C4-2B (cell line): Measurements from ENCODE around the gene FOXJ1.
A peak's percentile ranks its signal among the peaks of the same experiment; 100 is the strongest.

Source experiments
- H3K27ac ChIP-seq: fragments of 450-650 bp; 2 replicates; pipeline ENCODE4 v1.5.1; 2017
- ZFX ChIP-seq: fragments of 450-650 bp; IDR thresholded peaks from 2 replicates; pipeline ENCODE4 v1.6.1; 2017
- TF ChIP-seq, protein P1 (sequence below): fragments of 450-650 bp; conservative IDR thresholded peaks from 2 replicates; pipeline ENCODE4 v1.5.1; 2017; ENCODE audit warnings: mild to moderate bottlenecking

FOXJ1 gene

DNA sequence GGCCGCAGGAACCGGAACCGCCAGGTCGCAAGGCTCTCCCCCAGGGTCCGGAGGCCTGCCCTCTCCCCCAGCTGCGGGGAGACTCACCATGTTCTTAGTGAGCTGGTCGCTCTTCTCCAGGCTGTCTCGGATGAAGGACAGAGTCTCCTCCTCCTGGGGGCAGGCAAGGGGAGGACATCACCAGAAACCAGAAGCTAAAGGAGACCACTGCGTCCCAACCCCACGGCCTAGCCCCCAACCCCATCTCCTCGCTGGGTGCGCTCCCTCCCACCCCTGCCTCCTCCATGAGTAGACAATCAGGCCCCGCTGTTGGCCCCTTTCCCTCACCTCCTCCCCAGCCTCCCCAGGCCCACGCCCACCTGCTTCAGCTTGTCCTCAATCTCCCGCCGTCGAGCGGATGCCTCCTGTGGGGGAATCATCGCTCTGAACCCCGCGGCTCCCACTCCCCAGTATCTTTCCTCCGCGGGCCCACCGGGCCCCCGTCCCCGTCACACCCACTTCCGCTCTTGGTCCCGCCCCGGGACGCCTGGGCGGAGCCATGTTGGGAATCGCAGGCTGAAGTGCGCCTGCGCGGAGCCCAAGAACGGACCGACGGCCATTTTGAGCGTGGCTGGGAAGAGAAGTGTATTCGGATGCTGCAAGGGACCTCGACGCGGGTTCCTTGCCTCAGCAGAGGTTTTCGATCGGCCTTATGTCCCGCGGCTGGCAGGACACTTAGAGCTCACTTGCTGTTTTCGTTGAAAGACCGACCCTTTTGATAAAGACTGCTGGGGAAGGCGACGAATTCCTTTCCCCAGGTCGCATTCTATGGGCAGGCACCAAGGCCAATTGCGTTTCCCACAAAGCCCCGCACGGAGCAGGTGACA lies 37.5 kb downstream of the FOXJ1 start, which contains the start of gene EXOC7:
EXOC7 (minus strand) TSS at position 514 of the 866 bp plus-strand sequence; CDS start at position 419, 95 bp downstream.
- TF ChIP-seq, protein P1, sequence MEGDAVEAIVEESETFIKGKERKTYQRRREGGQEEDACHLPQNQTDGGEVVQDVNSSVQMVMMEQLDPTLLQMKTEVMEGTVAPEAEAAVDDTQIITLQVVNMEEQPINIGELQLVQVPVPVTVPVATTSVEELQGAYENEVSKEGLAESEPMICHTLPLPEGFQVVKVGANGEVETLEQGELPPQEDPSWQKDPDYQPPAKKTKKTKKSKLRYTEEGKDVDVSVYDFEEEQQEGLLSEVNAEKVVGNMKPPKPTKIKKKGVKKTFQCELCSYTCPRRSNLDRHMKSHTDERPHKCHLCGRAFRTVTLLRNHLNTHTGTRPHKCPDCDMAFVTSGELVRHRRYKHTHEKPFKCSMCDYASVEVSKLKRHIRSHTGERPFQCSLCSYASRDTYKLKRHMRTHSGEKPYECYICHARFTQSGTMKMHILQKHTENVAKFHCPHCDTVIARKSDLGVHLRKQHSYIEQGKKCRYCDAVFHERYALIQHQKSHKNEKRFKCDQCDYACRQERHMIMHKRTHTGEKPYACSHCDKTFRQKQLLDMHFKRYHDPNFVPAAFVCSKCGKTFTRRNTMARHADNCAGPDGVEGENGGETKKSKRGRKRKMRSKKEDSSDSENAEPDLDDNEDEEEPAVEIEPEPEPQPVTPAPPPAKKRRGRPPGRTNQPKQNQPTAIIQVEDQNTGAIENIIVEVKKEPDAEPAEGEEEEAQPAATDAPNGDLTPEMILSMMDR: no peak
- peak; percentile 64; the same call in 1 of the 2 replicates for TF ChIP-seq ZFX
- H3K27ac ChIP-seq: peak within 1 kb of the TSS; percentile 84

DNA sequence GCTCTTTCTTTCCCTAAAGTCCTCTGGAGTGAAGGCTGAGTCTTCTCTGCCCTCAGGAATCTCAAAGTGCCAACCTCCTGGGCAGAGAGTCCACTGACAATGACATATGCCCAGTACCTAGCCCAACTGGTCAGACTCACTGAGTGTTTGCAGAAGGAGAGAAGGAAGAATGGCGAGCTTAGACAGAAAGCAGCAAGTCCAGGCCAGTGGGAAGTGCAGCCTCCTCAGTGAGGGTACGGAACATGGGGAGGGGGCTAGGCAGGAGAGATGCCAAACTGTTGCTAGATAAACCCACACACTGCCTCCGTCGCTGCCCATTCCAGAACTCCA lies 38.1 kb downstream of the FOXJ1 start:
- peak overlapping the region; percentile 84 for H3K27ac ChIP-seq
- no peak for TF ChIP-seq ZFX
- TF ChIP-seq, protein P1: no peak

DNA sequence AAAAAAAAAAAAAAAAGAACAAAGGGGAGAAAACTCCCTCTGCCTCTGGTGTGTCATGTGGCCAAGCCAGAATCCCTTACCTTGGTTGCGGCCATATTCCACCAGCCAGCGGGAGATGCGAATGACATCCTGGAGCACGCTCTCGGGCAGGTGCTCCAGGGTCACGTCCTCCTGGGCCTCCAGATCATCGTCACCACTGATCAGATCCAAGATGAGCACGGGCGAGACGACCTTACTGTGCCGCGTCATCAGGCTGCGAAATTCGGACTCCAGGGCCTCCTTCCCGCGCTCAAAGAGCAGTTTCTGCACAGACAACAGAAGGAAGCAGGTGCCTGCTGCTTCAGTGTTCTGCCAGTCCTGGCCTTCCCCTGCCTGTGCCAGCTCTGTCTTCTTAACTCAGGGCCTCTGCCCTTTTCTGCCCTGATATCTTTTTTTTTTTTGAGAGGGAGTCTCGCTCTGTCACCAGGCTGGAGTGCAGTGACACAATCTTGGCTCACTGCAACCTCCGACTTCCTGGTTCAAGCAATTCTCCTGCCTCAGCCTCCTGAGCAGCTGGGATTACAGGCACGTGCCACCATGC lies 43.2 kb downstream of the FOXJ1 start:
- TF ChIP-seq, protein P1: no peak
- TF ChIP-seq ZFX: no peak
- H3K27ac ChIP-seq: no peak overlapping the region

DNA sequence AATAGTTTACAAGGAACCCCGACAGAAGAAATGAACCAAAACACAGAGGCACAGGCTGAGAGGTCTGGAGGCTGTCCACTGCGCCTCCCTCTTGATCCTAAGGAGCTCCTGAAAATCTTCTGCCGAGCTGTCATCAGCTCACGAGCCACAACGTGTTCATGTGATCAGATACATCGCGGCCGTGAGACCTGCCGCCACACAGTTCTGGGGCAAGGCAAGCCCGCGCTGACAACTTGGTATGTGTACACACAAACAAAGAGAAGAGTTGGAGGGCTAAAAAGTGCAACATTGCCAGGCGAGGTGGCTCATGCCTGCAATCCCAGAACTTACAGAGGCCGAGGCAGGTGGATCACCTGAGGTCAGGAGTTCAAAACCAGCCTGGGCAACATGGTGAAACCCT lies 45.1 kb downstream of the FOXJ1 start:
- H3K27ac ChIP-seq: no peak overlapping the region
- TF ChIP-seq ZFX: no peak
- TF ChIP-seq, protein P1: no peak

DNA sequence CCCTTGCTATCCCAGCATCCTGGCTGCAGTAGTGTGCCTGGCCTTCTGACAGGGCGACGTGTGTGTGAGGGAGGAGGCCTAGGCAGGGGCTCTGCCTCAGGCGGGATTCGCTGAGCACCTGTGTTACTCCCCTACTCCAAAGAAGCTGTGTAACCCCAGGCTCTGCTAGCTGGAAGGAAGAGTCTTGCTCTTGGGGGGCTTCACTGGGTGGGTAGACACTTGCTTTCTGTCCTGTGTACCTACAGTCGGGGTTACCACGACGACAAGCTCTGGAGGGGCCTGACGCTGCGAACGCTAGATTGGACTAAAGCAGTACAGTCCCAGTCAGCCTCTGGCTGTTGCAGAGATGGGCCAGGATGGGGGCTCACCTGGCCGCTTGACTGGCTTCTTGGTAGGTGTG lies 47.0 kb downstream of the FOXJ1 start:
- H3K27ac ChIP-seq: no peak overlapping the region
- TF ChIP-seq ZFX: no peak
- TF ChIP-seq, protein P1: no peak

DNA sequence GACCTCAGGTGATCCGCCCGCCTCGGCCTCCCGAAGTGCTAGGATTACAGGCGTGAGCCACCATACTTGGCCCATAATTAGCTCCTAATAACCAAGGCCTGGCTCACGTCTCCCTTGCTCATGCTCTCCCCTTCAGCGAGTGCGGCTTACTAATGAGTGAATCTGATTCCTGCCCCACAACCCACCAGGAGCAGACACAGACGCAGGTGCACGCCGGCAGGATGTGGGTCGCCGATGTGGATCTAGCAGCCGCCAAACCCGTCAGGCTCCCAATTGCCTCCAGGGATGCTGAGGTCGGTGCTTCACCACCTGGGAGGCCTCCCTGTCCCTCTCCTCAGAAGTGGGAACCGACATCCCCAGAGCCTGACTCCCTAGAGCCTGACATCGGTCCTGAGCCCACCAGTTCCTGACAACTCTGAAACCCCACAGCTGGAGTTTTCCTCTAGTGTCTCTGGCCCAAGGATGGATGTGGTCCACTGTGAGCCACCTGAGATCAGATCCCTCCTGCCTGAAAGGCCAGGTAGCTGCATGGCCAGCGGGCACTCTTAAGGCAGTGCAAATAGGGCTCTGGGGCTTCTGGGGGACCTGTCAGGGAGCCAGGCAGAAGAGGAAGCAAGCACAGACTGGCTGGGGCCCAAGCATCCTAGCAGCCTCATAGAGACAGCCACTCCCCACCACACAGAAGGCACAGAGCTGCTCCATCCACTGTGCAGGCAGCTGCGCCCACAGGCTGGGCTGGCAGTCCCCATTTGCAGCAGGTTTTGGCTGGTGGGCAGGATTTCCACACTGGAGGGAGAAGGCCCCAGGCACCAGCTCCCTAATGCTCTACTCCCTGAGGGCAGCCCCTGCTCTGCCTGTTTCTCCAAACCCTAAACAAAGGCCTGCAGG lies 48.3 kb downstream of the FOXJ1 start:
- TF ChIP-seq ZFX: no peak
- TF ChIP-seq, protein P1: no peak
- H3K27ac ChIP-seq: no peak overlapping the region
